Occipital lobe (tissue), 2 donors: ENCODE data around the gene TMPO. TPM values are rescaled to one million over a fixed set of nuclear protein-coding genes. Genes with fewer than 3 reads are reported as not detected.
"Not testable (repeated sequence)": the region's sequence is repeated elsewhere in the genome, so short reads cannot be mapped to it uniquely, and the experiment has no call there.

ENCODE experiments used
- DNase-seq: peaks from one replicate; lab custom pipeline; 2025; lab: John Stamatoyannopoulos, UW
- total RNA-seq: library from RNA; depleted of rRNA; stranded (reverse); fragments of >200 nt; gene quantifications from one replicate; pipeline ENCODE4 v1.2.3, GENCODE V29; 2014

Gene TMPO
- total RNA-seq = 154 TPM

- peak; percentile 89 for DNase-seq
Measured at GRCh38 chr12:98515287-98516110, at the start of gene TMPO. Gene TMPO, plus strand, starts transcription at chr12:98515590. Its CDS starts 278 bp downstream, at chr12:98515868.

DNA sequence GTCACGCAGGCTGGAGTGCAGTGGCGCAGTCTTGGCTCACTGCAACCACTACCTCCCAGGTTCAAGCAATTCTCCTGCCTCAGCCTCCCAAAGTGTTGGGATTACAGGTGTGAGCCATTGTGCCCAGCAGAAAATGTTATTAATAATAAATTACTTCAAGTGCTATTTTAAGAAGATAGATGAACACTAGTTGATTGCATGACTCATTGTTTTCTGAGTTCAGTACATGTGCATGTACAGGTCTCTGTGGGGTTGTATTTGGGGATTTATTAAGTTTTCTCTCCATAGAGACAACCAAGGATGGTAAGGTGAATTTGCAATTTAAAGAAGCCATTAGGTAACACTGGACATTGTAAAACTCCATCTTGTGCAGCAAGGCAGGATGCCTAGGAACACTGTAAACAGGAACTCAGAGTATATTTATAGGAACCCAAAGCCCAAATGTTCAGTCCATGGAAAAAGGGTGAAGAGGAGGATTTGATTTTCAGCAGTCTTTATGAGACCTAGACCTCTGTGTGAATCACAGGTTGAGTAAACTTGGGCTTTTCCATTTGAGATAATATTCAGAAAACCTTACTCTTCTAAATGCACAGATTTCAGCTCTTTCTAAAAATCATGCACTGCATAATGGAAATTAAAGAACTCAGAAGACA lies 49.3 kb upstream of the TMPO start:
- no peak for DNase-seq

DNA sequence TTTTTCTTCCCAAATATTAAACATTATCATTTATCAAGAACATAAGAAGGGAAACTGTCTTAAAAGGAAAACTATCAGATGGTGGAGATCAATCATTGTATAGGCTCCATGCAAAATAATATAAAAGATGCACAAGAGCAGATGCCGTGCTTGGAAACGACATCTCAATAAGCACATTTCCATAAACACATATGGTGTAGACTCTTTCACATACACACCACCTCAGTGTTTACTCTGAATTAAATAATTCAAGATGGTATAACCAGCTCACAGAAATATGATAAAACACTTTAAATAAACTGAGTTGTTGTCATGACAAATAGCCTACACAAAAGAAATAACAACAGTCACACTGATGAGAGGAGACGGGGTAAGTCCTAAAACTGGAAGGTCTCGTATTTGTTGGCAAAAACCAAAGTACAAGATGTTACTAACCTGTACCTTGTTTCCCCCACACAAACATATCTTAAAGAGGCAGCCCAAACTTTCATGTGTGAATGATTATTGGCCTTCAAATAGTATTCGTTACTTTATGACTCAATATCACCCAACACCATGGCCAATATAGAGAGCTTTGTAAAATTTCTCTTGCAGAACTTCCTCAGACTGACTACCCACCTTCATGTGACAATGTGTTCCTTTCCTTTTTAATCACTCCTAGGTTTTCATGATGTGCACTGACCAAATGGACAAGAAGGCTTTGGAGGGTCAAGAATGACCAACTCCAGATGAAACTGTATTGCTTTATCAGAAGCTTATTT lies 48.6 kb upstream of the TMPO start:
- DNase-seq = no peak

DNA sequence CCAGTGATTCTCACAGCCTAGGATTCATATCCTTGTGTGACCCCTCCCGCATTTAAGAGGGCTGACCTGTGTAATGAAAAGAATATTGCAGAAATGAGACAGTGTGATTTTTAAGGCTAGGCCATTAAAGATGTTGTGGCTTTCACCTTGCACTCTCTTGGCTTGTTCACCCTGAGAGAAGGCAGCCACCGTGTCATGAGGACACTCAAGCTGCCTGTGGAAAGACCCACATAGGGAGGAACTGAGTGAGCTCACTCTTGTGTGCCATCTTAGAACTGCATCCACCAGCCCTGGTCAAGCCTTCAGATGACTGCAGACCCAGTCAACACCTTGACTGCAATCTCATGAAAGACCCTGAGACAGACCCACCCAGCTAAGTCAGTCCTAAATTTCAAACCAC lies 46.3 kb upstream of the TMPO start:
- no peak for DNase-seq

DNA sequence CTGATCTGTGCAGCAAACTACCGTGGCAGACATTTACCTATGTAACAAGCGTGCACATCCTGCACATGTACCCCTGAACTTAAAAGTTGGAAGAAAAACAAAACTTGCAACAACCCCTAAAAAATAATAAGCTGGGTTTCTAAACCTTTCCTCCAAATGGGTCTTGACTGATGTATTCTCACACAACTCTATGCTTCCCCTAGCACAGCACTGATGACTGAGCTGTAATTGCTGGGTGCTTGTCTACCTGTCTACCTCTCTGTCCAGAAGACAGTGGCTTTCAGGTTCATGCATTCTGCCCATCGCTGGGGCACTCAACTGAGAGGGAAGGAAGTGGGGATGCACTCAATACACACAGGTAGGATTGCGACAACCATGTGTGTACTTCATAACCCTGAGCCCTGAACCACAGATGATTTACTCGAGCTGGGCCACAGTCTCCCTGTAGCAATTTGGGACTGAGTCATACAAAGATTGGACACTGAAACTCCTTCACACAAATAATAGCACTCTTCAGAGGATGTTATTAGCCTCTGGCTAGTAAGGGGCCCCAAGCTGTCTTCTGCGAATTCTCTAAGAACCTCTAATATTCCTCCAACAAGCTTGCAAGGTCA lies 44.8 kb upstream of the TMPO start:
- DNase-seq = no peak

DNA sequence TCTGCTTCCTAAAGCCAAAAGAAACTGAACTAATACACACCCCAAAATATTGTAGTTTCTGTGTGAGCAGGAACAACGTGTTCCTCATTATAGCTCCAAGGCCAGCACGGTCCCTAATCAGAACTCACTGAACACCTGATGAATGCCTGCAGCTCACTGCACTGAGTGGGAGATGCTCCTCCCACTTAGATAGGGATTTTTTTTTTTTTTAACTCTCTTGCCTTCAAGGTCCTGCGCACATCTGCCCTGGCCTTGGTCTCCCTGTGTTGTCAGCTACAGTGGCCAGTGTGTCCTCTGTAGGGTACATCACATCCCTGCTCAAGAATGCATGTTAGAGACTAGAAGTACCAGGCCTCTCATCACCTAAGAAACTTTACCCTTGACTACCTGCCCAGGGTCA lies 44.3 kb upstream of the TMPO start:
- no peak for DNase-seq

GRCh38 chr12:98475565-98475908 lies 39.9 kb upstream of the TMPO start:
- DNase-seq = no peak

GRCh38 chr12:98478606-98479005 lies 36.8 kb upstream of the TMPO start:
- DNase-seq = no peak

DNA sequence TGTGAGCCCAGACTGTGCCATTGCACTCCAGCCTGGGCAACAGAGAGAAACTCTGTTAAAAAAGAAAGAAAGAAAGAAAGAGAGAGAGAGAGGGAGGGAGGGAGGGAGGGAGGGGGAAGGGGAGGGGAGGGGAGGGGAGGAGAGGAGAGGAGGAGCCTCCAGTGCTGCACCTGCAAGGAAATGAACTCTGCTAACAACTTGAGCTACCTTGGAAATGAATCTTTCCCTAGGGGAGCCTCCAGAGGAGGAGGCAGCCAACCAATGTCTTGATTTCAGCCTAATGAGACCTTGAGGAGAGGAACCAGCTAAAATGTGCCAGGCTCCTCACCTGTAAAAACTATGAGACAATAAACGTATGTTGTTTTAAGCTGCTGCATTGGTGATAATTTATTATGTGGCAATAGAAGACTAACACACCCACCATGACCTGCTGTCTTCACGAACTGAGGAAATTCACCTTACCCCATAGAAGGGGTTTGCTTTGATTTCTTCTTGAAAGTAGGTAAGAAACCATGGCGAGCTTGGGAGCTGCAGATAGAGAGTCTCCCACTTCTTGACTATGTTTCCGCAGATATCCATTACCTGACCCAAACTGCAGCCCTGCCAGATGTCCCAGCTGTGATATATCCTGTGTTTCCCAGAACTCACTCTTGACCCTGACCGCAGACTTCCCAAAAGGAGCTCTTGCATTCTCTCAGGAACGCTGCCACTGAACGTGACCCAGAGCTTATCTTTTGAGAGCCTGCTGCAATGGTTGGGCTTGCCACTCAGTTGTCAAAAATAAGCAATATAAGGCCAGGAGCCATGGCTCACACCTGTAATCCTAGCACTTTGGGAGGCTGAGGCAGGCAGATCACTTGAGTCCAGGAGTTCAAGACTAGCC lies 31.5 kb upstream of the TMPO start:
- no peak for DNase-seq

GRCh38 chr12:98485792-98486340 lies 29.5 kb upstream of the TMPO start:
- no peak for DNase-seq

GRCh38 chr12:98488416-98488815 lies 27.0 kb upstream of the TMPO start:
- DNase-seq = not testable (repeated sequence)

GRCh38 chr12:98489176-98489575 lies 26.2 kb upstream of the TMPO start:
- no peak for DNase-seq

- DNase-seq = peak; percentile 72
Measured at GRCh38 chr12:98490501-98491453, 24.6 kb upstream of the TMPO start.

DNA sequence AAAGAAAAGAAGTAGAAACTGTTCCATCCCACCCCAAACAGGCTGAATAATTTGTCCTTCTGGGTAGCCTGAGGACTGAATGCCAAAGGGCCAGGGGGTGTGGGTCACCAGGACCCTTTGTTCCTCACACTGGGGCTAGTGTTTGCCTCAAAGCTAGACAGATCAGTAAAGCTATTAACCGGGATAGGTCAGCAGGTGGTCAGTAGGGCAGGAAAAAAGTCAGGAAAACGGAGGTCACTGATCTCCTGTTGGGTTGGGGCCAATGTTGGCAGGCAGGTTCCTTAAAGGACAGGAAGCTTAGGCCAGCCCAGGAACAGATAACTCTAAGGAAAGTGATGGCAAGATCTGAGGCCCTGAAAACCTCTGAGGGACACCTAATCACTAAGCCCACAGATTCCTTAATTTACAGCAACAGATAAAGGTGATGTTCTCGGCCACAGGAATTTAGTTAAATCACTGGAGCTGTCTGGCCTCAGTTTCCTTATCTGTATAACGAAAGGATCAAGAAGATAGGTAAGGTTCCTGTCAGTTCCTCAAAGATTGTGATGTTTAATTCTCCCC lies 22.7 kb upstream of the TMPO start:
- DNase-seq = no peak

DNA sequence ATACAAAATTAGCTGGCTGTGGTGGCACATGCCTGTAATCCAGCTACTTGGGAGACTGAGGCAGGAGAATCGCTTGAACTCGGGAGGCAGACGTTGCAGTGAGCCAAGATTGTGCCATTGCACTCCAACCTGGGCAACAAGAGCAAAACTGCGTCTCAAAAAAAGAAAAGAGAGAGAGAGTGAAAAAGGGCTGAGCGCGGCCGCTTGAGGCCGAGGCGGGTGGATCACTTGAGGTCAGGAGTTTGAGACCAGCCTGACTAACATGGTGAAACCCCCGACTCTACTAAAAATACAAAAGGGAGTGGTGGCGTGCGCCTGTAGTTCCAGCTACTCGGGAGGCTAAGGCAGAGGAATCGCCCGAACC lies 14.1 kb upstream of the TMPO start:
- not testable (repeated sequence) for DNase-seq

DNA sequence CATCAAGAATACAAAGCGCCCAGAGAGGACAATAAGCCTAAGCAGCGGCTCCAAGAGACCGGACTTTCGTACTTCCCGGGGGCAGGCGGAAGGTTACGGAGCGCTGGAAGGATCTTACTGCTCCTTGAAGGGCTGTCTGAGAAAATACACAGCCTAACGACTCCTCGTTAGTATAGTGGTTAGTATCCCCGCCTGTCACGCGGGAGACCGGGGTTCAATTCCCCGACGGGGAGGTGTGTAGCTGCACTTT lies 12.1 kb upstream of the TMPO start:
- peak; percentile 85 for DNase-seq

DNA sequence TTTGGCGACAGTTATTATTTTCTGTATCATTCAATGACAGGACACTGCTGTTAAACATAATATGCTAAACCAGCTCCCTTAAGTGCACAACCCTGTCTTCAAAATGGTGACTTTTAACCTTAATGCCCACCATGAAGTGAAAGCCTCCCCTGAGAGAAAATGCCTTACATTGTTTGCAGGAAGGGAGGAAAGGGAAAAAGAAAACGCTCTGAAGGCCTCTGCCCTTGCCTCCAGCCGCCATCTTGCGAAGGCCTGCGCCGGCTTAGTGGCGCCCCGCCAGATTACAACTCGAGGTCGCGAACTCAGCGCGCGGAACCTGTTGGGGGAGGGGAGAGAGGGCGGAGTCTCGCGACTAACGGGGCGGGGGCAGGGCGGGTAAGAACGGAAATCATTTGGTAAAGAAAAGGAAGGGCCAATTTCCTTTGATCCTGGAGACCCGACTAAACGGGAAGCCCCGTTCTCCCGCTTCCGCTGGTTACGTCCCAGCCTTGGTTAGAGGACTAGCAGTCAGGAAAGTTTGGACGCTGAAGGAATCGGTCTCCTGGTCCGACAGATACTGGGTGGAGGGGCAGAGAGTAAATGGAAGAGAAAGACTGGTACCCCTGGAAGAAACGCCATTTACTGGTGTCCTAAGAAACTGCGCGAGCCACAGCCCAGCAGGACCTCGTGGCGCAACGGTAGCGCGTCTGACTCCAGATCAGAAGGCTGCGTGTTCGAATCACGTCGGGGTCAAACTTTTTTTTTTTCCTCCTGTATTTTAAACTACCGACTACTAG lies 11.6 kb upstream of the TMPO start:
- DNase-seq = peak; percentile 86

- DNase-seq = no peak
Measured at GRCh38 chr12:98504368-98504617, 11.1 kb upstream of the TMPO start.

DNA sequence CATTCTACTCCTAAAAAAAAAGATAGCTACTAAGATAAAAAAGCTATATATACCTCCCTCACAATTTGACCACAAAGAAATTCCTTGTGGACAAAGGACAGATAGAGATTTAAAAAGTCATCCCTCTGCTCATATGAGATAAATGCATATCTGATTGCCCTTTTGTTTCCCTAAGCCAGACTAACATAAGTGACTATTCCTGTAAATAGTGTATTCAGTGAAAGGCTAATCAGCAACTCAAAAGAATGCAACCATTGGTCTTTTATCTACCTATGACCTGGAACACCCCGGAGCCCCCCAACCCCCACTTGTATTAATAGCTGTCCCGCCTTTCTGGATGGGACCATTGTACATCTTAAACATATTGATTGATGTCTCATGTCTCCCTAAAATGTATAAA lies 6.3 kb upstream of the TMPO start:
- DNase-seq = no peak
